C4-2B (cell line): ENCODE data around the gene UFC1.

Experiments used
- CTCF ChIP-seq: fragments of 450-650 bp; conservative IDR thresholded peaks from 2 replicates; pipeline ENCODE4 v1.5.1; 2017; ENCODE audit warnings: mild to moderate bottlenecking
- ZFX ChIP-seq: fragments of 450-650 bp; IDR thresholded peaks from 2 replicates; pipeline ENCODE4 v1.6.1; 2017

GRCh38 chr1:161121042-161121650 is 32.6 kb upstream of the UFC1 start:
- TF ChIP-seq CTCF (no peak), ZFX (no peak)
